SH-SY5Y (cell line): Measurements from ENCODE around the gene CHIC1.

Experiments used
- GATA2 ChIP-seq: IDR thresholded peaks from 2 replicates; pipeline ENCODE4 v1.6.1; 2011; ENCODE audit warnings: mild to moderate bottlenecking, low read depth, low read length
- GATA3 ChIP-seq: IDR thresholded peaks from 2 replicates; pipeline ENCODE4 v1.6.1; 2011; ENCODE audit warnings: low read depth, mild to moderate bottlenecking, low read length, moderate library complexity

GRCh38 chrX:73647212-73647611 lies 84.2 kb downstream of the CHIC1 start:
- no peak for TF ChIP-seq GATA2
- no peak for TF ChIP-seq GATA3
